Mononuclear cell (primary cell): ENCODE results near the gene GLS. TPM values are rescaled to one million over a fixed set of nuclear protein-coding genes. Genes with fewer than 3 reads are reported as not detected.

Experiments
- H3K27me3 ChIP-seq: 2 replicates; pipeline ENCODE4 v1.6.0; 2011; ENCODE audit warnings: low read length, control low read depth; ENCODE audit not compliant: insufficient read depth
- H3K4me1 ChIP-seq: 2 replicates; pipeline ENCODE4 v1.5.1; 2011; ENCODE audit warnings: mild to moderate bottlenecking, low read length, control low read depth; ENCODE audit not compliant: insufficient read depth
- H3K4me3 ChIP-seq: 2 replicates; pipeline ENCODE4 v1.5.1; 2011; ENCODE audit warnings: mild to moderate bottlenecking, low read length, moderate library complexity
- H3K9me3 ChIP-seq: 2 replicates; pipeline ENCODE4 v1.5.1; 2011; ENCODE audit warnings: low read depth, mild to moderate bottlenecking, control low read depth, low read length
- total RNA-seq: library from RNA; depleted of rRNA; stranded (reverse); fragments of >200 nt; gene quantifications from one replicate; pipeline ENCODE4 v1.2.3, GENCODE V29; 2012

Gene GLS
- total RNA-seq, 1 donor = 256 TPM

DNA sequence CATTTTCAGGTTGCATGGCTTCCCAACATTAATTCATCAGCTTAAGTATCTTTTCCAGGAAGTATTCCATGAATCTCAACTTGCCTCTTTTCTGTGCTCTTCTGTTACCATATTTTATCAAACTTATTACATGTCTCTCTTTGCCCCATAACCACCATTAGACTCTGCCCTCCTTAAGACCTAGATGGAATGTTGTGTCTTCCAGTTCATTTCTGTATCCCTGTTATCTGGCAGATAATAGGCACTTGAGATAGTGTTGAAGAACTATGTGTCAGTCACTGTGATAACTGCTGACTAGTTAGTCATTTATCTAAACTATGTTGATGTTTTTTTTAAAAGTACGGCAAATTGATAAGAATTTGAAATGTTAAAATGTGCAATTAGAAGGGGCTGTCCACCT is 41.8 kb downstream of the GLS start:
- H3K9me3 ChIP-seq = no peaks in the 10 kb centered on the region
- H3K27me3 ChIP-seq = no peaks in the 10 kb centered on the region
- H3K4me3 ChIP-seq = no peak overlapping the region
- no peaks in the 10 kb centered on the region for H3K4me1 ChIP-seq

DNA sequence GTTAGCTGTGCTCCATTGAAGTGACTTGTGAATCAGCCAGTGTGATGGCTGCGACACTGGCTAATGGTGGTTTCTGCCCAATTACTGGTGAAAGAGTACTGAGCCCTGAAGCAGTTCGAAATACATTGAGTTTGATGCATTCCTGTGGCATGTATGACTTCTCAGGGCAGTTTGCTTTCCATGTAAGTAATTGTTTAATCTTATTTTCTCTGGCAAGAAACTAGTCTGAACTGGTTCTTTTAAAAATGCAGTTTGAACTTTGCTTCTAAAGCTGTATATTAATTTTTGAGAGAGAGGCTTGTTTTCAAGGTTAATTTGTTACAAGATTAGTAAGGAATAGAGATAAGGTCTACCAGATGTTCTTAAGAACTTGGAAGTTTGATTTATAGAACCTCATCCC is 46.7 kb downstream of the GLS start:
- Histone ChIP-seq H3K4me3 (no peak overlapping the region), H3K9me3 (no peaks in the 10 kb centered on the region), H3K4me1 (no peaks in the 10 kb centered on the region), H3K27me3 (no peaks in the 10 kb centered on the region)

DNA sequence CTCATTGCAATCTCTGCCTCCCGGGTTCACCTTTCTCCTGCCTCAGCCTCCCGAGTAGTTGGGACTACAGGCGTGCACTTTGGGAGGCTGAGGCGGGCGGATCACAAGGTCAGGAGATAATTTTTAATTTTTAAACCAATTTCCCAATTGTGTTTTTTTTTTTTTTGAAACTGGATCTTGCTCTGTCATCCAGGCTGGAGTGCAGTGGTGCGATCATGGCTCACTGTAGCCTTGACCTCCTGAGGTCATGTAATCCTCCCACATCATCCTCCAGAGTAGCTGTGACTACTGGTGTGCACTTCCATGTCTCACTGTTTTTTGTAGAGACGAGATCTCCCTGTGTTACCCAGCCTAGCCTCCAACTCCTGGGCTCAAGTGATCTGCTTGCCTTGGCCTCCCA is 49.3 kb downstream of the GLS start:
- Histone ChIP-seq H3K4me1 (no peaks in the 10 kb centered on the region), H3K9me3 (no peaks in the 10 kb centered on the region), H3K27me3 (no peaks in the 10 kb centered on the region), H3K4me3 (no peak overlapping the region)

DNA sequence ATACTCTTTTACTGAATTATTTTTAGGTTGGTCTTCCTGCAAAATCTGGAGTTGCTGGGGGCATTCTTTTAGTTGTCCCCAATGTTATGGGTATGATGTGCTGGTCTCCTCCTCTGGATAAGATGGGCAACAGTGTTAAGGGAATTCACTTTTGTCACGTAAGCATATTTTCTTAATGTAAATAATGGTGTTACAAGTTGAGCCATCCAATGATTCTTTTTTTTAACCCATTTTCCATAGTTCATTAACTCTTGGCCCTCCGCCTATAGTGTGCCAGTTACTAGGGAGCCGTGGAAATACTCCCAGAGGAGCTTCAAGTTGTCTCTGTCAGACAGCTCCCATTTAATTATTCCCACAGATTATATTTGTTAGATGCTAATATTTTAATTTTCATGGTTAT is 49.8 kb downstream of the GLS start:
- Histone ChIP-seq H3K9me3 (no peaks in the 10 kb centered on the region), H3K4me1 (no peaks in the 10 kb centered on the region), H3K27me3 (no peaks in the 10 kb centered on the region), H3K4me3 (no peak overlapping the region)

DNA sequence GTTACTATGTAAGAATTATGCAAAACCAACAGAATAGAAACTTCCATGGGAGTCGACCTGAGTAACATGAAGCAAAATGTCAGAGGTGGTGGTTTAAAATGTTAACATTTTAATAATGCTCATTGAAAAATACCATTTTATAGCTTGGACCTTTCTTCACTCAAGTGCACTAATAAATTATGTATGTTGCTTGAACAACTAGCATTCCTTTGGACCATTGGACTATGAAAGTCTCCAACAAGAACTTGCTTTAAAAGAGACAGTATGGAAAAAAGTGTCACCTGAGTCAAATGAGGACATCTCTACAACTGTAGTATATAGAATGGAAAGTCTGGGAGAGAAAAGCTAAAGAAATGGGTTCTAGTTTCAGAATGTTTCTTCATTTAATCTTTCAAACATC is 51.9 kb downstream of the GLS start:
- H3K9me3 ChIP-seq = no peaks in the 10 kb centered on the region
- no peak overlapping the region for H3K4me3 ChIP-seq
- H3K4me1 ChIP-seq = no peaks in the 10 kb centered on the region
- H3K27me3 ChIP-seq = no peaks in the 10 kb centered on the region

DNA sequence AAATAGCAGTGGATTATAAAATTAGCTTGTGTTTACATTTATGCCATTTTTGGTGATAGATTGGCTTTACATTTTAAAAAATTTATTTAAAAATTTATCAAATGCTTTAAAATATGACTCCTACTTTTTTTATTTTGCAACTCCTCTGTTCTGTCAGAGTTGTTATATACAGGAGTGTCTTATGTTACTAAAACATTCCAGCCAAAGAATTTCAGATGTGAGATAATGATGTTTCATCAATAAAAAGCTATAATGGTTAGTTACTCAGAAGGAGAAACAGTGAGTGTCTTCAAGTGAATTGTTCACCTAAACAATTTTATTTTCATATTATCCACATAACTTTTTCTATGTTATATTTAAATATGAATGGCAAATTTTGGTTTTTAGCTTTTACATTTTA is 52.7 kb downstream of the GLS start:
- Histone ChIP-seq H3K4me1 (no peaks in the 10 kb centered on the region), H3K4me3 (no peak overlapping the region), H3K27me3 (no peaks in the 10 kb centered on the region), H3K9me3 (no peaks in the 10 kb centered on the region)

DNA sequence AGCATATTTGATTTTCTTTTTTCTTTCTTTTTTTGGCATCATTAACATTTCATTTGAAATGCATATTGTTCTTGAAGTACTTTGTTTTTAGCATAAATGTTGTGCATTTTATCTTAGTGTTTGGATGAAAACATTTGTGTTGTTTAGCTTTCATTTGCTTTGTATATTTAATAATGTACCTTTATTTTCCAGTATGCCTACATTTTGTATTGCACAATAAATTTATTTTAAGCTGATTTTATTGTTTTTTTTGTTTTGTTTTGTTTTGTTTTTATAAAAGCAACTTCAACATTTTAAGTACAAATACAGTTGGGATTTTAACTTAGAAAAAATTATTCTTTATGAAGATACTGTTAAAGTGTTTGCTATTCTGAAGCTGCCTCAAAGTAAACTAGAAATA is 54.4 kb downstream of the GLS start:
- Histone ChIP-seq H3K27me3 (no peaks in the 10 kb centered on the region), H3K9me3 (no peaks in the 10 kb centered on the region), H3K4me3 (no peak overlapping the region), H3K4me1 (no peaks in the 10 kb centered on the region)

DNA sequence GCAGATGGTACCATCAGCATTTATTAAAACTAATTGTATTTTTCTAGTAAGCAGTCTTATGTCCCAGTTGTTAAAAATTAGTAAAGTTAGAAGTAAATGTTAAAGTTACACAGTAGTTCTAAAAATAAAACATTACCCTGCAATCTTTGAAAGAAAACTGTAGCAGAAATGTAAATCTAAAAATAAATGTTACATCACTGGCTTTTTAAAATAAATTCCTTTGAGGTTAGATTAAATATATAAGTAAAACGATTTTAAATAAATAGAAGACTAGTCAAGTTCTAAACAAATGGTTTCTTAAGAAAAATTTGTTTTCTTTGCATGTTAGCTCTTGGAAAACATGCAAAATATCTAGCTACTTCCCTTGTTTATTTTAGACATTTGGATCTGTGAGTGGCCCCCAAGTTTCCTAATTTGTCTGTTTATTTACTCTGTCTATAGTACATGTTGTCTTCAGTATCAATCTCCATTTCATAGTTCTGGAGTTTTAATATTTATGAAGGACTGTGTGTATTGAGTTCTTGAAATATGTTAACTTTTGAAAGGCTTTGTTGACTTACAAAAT is 58.2 kb downstream of the GLS start:
- Histone ChIP-seq H3K4me1 (no peaks in the 10 kb centered on the region), H3K27me3 (no peaks in the 10 kb centered on the region), H3K4me3 (no peak overlapping the region), H3K9me3 (no peaks in the 10 kb centered on the region)

DNA sequence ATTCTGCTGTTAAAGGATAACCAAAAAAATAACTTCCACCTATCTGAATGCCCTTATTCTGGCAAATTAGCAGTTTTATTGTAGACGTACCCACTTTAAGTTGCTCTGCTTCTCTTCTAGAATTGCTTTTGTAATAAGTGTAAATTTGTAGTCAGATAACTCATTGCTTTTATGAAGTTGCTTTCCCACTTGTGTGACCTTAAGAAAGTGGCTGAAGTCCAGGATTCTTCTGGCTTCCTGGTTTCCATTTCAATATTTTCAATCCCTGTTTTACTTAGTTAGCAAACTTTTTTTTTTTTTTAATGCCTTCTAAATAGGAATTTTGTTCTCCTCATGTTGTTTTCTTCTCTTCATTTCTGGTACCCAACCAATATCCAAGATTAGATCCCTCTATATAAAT is 59.8 kb downstream of the GLS start:
- no peaks in the 10 kb centered on the region for H3K4me1 ChIP-seq
- no peak overlapping the region for H3K4me3 ChIP-seq
- H3K9me3 ChIP-seq = no peaks in the 10 kb centered on the region
- no peaks in the 10 kb centered on the region for H3K27me3 ChIP-seq

DNA sequence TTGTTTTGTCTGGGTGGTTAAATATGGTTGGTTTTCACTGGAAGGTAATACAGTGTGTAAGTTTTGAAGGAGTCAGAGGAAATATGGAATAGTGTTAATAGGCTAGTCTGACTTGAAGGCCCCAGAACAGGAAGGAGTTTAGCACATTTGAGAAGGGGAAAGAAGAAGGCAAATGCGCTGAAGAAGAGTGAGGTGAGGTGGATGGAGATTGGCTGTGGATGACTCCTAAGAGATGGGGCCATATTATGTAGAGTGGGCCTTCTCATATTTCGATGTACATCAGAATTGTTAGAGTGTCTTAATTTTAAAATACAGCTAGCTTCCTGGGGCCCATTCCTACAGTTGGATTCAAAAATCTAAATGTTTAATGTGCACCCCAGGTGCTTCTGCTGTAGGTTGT is 61.0 kb downstream of the GLS start:
- no peak overlapping the region for H3K4me3 ChIP-seq
- no peaks in the 10 kb centered on the region for H3K4me1 ChIP-seq
- no peaks in the 10 kb centered on the region for H3K27me3 ChIP-seq
- H3K9me3 ChIP-seq = no peaks in the 10 kb centered on the region

DNA sequence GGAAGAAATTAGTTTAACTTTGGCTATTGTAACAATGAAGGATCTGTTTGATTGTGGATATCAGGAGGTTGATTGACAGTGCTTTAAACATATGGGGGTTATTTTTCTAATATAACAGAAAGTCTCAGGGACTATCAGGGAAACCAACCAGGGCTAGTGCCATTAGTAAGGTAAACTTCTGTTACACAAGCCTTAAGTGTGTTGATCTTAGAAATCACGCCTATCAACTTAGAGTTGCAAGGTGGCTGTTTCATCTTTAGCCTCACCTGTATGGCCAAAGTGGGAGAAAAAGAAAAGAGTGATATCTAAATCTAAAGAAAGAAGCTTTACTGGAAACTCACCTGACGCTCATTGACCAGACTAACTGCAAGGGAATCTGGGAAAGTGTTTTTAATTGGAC is 62.1 kb downstream of the GLS start:
- no peaks in the 10 kb centered on the region for H3K9me3 ChIP-seq
- H3K4me3 ChIP-seq = no peak overlapping the region
- H3K4me1 ChIP-seq = peaks cover 5% of the 10 kb centered on the region
- H3K27me3 ChIP-seq = no peaks in the 10 kb centered on the region

DNA sequence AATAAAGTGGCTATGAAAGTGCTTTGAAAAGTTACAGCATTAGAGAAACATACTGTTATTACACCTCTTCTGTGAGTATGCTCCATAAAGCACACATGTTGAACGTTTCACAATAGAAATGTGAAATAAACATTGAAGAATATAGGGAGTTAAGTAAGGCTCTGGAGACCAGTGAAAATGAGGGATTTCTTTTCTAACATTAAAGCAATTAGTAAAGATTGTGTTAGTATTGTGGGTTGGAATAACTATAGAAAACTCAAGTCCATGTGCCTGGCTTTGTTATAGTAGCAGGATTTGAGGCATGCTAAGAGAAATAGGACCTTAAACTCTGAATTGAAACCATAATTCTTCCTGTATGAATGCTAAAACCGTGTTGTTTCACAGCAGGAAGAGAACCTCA is 63.1 kb downstream of the GLS start:
- H3K27me3 ChIP-seq = no peaks in the 10 kb centered on the region
- no peaks in the 10 kb centered on the region for H3K9me3 ChIP-seq
- H3K4me3 ChIP-seq = no peak overlapping the region
- H3K4me1 ChIP-seq = peaks cover 10% of the 10 kb centered on the region

DNA sequence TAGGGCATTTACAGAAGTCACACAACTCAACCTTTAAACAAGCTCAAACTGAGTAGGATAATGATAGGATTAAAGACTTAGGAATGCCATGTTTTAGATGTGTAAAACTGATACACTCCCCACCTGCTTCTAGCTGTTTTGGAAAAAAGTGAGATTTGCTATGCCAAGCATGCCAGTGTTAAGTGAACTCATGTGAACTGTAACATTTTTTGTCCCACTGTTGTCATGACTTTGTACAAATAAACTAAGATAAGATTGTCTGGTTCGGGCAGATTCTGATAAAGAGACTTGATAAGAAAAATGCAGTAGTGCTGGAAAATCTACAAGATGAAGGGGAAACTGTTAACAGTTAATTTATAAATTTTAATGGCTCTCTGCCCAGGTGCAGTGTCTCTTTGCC is 66.5 kb downstream of the GLS start:
- H3K4me1 ChIP-seq = peaks cover 14% of the 10 kb centered on the region
- H3K27me3 ChIP-seq = no peaks in the 10 kb centered on the region
- no peak overlapping the region for H3K4me3 ChIP-seq
- no peaks in the 10 kb centered on the region for H3K9me3 ChIP-seq

DNA sequence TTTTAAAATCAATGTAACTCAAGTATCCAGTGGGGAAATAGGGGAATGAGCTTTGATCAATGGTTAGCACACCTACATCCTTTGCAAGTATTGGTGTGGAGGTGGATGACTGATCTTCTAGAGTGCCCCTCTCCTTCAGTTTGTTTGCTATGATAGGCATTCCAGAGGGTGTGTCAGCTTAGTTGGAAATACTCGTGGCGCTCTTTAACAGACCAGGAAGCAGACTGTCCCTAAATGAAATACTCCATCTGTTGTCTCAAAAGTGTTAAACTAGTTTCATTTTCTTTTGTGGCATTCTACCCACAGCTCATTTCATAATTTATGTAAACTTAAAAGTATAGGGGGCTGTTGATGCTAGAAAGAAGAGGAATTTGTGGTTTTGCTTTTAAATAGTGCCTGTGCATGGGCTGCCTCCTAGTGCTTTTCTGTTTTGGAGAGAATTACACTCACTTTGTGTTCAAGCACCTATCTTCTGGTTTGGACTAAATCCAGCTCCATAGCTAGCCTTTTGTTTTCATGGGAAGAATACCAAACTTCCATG is 67.2 kb downstream of the GLS start:
- H3K4me3 ChIP-seq = no peak overlapping the region
- no peaks in the 10 kb centered on the region for H3K27me3 ChIP-seq
- no peaks in the 10 kb centered on the region for H3K9me3 ChIP-seq
- peaks cover 14% of the 10 kb centered on the region for H3K4me1 ChIP-seq

DNA sequence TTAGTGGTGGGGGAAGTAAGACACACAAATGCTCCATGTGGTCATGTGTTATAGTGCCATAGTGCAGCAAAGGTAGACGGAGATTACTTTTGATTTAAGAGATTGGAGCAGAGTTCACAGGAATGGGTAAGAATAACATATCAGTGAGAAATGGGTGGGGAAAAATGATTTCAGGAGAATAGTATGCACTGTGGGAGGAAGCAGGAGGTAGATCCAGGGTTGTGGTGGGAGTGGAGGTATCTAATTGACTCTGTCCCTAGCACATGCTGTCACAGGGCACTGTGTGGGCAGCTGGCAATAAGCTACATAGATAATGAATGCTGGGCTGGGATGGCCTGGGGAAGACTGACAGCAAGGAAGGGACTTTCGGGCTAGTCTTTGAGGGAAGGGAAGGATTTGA is 68.0 kb downstream of the GLS start:
- H3K4me1 ChIP-seq = peaks cover 14% of the 10 kb centered on the region
- no peaks in the 10 kb centered on the region for H3K27me3 ChIP-seq
- H3K9me3 ChIP-seq = no peaks in the 10 kb centered on the region
- H3K4me3 ChIP-seq = no peak overlapping the region

DNA sequence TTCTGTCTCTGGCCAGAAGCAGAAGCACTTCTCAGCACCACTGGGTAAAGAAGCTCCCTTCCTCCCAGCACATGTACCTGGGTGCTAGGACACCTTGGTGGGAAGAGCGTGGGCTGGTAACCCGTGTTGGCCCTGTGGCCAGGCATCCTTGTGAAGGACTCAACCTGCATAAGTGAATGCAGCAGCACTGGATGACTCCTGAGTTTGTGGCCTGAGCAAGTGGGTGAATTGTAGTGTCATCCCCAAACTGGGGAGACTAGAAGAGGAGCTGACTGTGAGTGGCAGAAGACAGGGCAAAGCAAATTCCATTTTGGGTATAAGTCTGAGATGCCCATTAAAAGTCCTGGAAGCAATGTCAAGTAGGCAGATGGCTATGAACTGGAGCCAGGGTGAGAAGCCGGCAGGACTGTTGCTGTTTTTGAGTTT is 70.0 kb downstream of the GLS start:
- Histone ChIP-seq H3K9me3 (no peaks in the 10 kb centered on the region), H3K4me3 (no peak overlapping the region), H3K27me3 (no peaks in the 10 kb centered on the region), H3K4me1 (peaks cover 14% of the 10 kb centered on the region)
